Gastrocnemius medialis (tissue), 4 donors: Measurements from ENCODE around the gene ATP2C2. TPM values are rescaled to one million over a fixed set of nuclear protein-coding genes. Genes with fewer than 3 reads are reported as not detected.

Experiments used
- ATAC-seq, 2 donors: fragments of 150-250 bp; one replicate each; pipeline ENCODE4 v1.9.1; 2016
- DNase-seq, 2 donors: peaks; one replicate each; pipeline ENCODE4 v3.0.0-alpha.2; 2019
- H3K27ac ChIP-seq, 4 donors: fragments of 200-600 bp; sonication (generic); 1 replicate in 1 of 4; 2 replicates in 3 of 4; pipeline ENCODE4 v1.5.1; 2016 to 2018; ENCODE audit warnings: mild to moderate bottlenecking in 2 of 4, moderate library complexity in 1 of 4
- H3K27me3 ChIP-seq, 3 donors: fragments of 200-600 bp; sonication (generic) in 2 of 3; 1 replicate in 1 of 3; 2 replicates in 2 of 3; pipeline versions ENCODE4 v1.5.1 to v1.6.0; 2016 to 2019; ENCODE audit warnings: mild to moderate bottlenecking in 1 of 3, moderate library complexity in 1 of 3
- H3K36me3 ChIP-seq, 2 donors: fragments of 200-600 bp; sonication (generic) in 1 of 2; one replicate each; pipeline ENCODE4 v1.5.1; 2017 to 2018
- H3K4me1 ChIP-seq, 2 donors: fragments of 200-600 bp; sonication (generic) in 1 of 2; one replicate each; pipeline ENCODE4 v1.5.1; 2016 to 2017; ENCODE audit warnings: mild to moderate bottlenecking in 2 of 2
- H3K4me3 ChIP-seq, 4 donors: fragments of 200-600 bp; sonication (generic) in 3 of 4; 1 replicate in 1 of 4; 2 replicates in 3 of 4; pipeline ENCODE4 v1.5.1; 2016 to 2019; ENCODE audit warnings: mild to moderate bottlenecking in 2 of 4
- H3K9me3 ChIP-seq, 3 donors: fragments of 200-600 bp; sonication (generic) in 2 of 3; 1 replicate in 1 of 3; 2 replicates in 2 of 3; pipeline ENCODE4 v1.5.1; 2016 to 2019
- POLR2A ChIP-seq, 2 donors: fragments of 450-650 bp; IDR thresholded peaks; one replicate each; pipeline ENCODE4 v1.6.1; 2017; ENCODE audit warnings: antibody characterized with exemption in 2 of 2, mild to moderate bottlenecking in 2 of 2, moderate library complexity in 2 of 2
- in situ Hi-C, 4 donors: fragments of 200-750 bp; cut with MboI; loops; one replicate each; pipeline versions ENCODE4 v1.15.0 to v1.8.0; 2017; ENCODE audit warnings: low sequenced_read_pairs in 4 of 4
- intact Hi-C: fragments of 100-400 bp; cut with DNase I; formaldehyde crosslinking; loops from one replicate; pipeline ENCODE4 v1.15.1; 2023; ENCODE audit warnings: low total_unique reads
- total RNA-seq, 4 donors: library from RNA; depleted of rRNA; stranded (reverse); fragments of >200 nt; gene quantifications; one replicate each; pipeline versions ENCODE4 v1.1.0 to v1.2.3, GENCODE V29; 2016
- TF ChIP-seq, protein P1 (sequence below), 5 experiments: fragments of 450-650 bp in 3 of 5; fragments of 200-600 bp in 2 of 5; sonication (generic) in 2 of 5; IDR thresholded peaks in 4 of 5; conservative IDR thresholded peaks in 1 of 5; 1 replicate in 4 of 5; 2 replicates in 1 of 5; pipeline ENCODE4 v1.5.1; 2016 to 2019; ENCODE audit warnings: antibody characterized with exemption in 5 of 5, mild to moderate bottlenecking in 3 of 5, moderate library complexity in 3 of 5

Gene ATP2C2
- total RNA-seq, 4 donors from 2014 or later: 0.44 TPM; not detected in 3

DNA sequence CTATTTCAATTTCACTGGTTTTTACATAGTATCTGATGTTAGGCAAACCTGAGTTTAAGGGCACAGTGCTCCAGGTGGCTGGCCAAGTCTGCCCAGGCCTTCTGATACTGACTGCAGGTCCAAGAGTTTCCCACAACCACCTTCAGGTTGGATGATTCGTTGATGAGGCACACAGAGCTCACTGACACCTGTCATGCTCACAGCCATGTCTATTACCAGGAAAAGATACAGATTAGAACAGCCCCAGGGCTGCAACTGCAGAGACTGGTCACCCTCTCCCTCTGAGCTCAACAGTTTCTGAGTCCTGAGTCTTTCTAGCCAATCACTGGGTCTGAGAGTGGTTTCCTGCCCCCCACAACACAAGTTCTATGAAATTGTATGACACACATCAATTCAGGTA is 98.9 kb downstream of the ATP2C2 start:
- Histone ChIP-seq H3K36me3 (peaks cover 0 to 16% of the 10 kb centered on the region in 2 donors), H3K27me3 (no peaks in the 10 kb centered on the region), H3K9me3 (peaks cover 0 to 3% (median 0%) of the 10 kb centered on the region in 3 donors), H3K4me3 (no peak overlapping the region), H3K27ac (no peak overlapping the region), H3K4me1 (no peaks in the 10 kb centered on the region)
- ATAC-seq (no peak), DNase-seq (no peak)
- in situ Hi-C loops: no loop called here
- TF ChIP-seq, protein P1, sequence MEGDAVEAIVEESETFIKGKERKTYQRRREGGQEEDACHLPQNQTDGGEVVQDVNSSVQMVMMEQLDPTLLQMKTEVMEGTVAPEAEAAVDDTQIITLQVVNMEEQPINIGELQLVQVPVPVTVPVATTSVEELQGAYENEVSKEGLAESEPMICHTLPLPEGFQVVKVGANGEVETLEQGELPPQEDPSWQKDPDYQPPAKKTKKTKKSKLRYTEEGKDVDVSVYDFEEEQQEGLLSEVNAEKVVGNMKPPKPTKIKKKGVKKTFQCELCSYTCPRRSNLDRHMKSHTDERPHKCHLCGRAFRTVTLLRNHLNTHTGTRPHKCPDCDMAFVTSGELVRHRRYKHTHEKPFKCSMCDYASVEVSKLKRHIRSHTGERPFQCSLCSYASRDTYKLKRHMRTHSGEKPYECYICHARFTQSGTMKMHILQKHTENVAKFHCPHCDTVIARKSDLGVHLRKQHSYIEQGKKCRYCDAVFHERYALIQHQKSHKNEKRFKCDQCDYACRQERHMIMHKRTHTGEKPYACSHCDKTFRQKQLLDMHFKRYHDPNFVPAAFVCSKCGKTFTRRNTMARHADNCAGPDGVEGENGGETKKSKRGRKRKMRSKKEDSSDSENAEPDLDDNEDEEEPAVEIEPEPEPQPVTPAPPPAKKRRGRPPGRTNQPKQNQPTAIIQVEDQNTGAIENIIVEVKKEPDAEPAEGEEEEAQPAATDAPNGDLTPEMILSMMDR (IDR thresholded peaks at IDR 0.05 in 4 of 5, conservative IDR thresholded peaks at IDR 0.05 in 1 of 5): no peak
- intact Hi-C loops: no loop called here

DNA sequence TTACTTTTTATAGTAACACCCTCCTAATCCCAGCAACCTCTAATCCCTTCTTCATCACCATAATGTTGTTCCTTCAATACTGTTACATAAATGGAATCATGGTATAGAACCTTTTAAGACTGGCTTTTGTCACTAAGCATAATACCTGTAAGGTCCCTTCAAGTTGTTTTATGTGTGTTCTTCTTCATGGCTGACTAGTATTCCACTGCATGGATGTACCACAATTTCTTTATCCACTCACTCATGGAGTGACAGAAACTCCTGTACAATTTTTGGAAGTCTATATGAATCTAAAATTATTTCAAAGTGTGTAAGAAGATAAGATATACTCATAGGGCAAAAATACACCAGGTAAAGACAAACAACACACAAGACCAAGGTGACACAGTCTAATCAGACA is 99.4 kb downstream of the ATP2C2 start:
- ATAC-seq (no peak), DNase-seq (no peak)
- Histone ChIP-seq H3K36me3 (peaks cover 0 to 16% of the 10 kb centered on the region in 2 donors), H3K4me1 (no peaks in the 10 kb centered on the region), H3K27ac (no peak overlapping the region), H3K9me3 (peaks cover 0 to 3% (median 0%) of the 10 kb centered on the region in 3 donors), H3K4me3 (no peak overlapping the region), H3K27me3 (no peaks in the 10 kb centered on the region)
- in situ Hi-C loops: no loop called here
- TF ChIP-seq POLR2A (IDR thresholded peaks at IDR 0.05): no peak
- TF ChIP-seq, protein P1 (IDR thresholded peaks at IDR 0.05 in 4 of 5, conservative IDR thresholded peaks at IDR 0.05 in 1 of 5): no peak
- intact Hi-C loops: no loop called here

DNA sequence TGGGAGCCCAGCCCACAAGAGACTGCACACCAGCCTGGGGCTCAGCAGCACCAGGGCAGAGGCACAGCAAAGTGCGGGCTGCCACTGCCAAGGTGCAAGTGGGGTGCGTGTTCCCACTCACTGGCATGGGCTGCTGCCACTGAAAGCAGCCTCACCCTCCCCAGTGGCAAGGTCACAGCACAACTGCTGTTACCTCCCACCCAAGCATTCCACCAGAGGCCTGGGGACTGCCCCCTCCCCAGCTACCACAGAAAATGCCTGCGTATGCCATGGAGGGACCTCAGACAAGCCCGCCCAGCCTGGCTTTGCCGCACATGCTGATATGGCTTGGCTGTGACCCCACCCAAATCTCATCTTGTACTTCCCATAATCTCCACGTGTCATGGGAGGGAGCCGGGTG is 103.0 kb downstream of the ATP2C2 start:
- Histone ChIP-seq H3K27me3 (no peaks in the 10 kb centered on the region), H3K36me3 (peaks cover 0 to 16% of the 10 kb centered on the region in 2 donors), H3K4me3 (no peak overlapping the region), H3K27ac (no peak overlapping the region), H3K4me1 (no peaks in the 10 kb centered on the region), H3K9me3 (peaks cover 0 to 3% (median 0%) of the 10 kb centered on the region in 3 donors)
- intact Hi-C loops (no loop called here), in situ Hi-C loops (no loop called here)
- TF ChIP-seq, protein P1 (IDR thresholded peaks at IDR 0.05 in 4 of 5, conservative IDR thresholded peaks at IDR 0.05 in 1 of 5): no peak
- no peak for TF ChIP-seq POLR2A (IDR thresholded peaks at IDR 0.05)
- DNase-seq (no peak), ATAC-seq (no peak)

DNA sequence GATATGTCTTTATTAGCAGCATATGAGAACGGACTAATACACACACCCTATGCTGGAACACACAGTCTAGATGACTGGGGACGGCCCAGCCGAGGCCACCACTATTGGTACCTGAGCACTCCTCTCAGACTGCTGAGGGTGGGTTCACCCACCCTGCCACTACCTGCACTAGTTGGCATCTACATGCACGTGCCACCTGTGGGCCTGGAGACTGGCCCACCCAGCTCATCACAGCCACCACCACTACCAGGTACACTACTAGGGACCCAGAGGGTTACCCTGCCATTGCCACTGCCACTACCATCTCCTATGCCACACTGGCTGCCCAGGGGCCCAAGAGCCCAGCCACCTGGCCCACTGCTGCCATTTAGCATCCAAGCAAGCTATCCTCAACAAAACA is 103.6 kb downstream of the ATP2C2 start:
- Histone ChIP-seq H3K4me3 (no peak overlapping the region), H3K27ac (no peak overlapping the region), H3K9me3 (no peaks in the 10 kb centered on the region), H3K4me1 (no peaks in the 10 kb centered on the region), H3K27me3 (no peaks in the 10 kb centered on the region), H3K36me3 (peaks cover 0 to 10% of the 10 kb centered on the region in 2 donors)
- DNase-seq (no peak), ATAC-seq (no peak)
- no peak for TF ChIP-seq POLR2A (IDR thresholded peaks at IDR 0.05)
- TF ChIP-seq, protein P1 (IDR thresholded peaks at IDR 0.05 in 4 of 5, conservative IDR thresholded peaks at IDR 0.05 in 1 of 5): no peak
- intact Hi-C loops: no loop called here
- in situ Hi-C loops: no loop called here

DNA sequence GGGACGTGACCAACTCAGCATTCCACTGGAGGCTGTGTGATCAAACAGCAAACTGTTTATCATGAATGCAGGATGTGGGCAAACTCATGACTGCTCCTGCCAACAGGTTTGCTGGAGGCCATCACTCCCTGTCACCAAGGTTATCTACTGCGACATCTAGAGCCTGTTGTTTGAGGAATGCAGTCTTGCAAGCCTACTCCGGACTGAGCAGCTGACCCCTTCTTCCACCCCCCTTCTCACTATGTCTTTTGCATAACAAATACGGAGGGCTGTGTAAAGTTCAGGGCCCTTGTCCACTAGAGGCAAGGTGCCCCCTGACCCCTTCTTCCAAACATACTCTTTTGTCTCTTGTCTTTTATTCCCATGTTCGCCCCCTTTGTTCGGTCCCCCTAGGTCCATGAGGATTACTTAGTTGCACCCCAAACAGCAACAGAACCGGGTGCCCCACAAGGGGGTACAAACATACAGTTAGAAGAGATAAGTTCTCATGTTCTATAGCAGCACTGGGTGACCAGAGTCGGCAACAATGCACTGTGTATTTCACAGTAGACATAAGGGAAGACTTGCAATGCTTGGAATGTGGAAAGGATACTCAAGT is 107.4 kb downstream of the ATP2C2 start:
- in situ Hi-C loops (loop anchor here in 2 of 4 donors (25.0 kb wide), 2 partner anchors 188 to 513 kb away; partner anchors contain the start of genes NECAB2 (in 2 of the 2), OSGIN1 (in 2 of the 2) and WFDC1 (in 2 of the 2)), intact Hi-C loops (no loop called here)
- H3K27ac ChIP-seq: no peak overlapping the region
- H3K4me3 ChIP-seq: no peak overlapping the region
- no peaks in the 10 kb centered on the region for H3K27me3 ChIP-seq
- peaks cover 0 to 9% of the 10 kb centered on the region in 2 donors for H3K36me3 ChIP-seq
- ATAC-seq (no peak), DNase-seq (no peak)
- H3K4me1 ChIP-seq: no peaks in the 10 kb centered on the region
- TF ChIP-seq POLR2A (IDR thresholded peaks at IDR 0.05): no peak
- TF ChIP-seq, protein P1 (IDR thresholded peaks at IDR 0.05 in 4 of 5, conservative IDR thresholded peaks at IDR 0.05 in 1 of 5): no peak
- H3K9me3 ChIP-seq: no peaks in the 10 kb centered on the region
